ENCODE measurements around the gene OR11H1. TPM values are rescaled to one million over a fixed set of nuclear protein-coding genes. Genes with fewer than 3 reads are reported as not detected.
"Not testable (repeated sequence)": the region's sequence is repeated elsewhere in the genome, so short reads cannot be mapped to it uniquely, and the experiment has no call there.

OR11H1 gene, protein sequence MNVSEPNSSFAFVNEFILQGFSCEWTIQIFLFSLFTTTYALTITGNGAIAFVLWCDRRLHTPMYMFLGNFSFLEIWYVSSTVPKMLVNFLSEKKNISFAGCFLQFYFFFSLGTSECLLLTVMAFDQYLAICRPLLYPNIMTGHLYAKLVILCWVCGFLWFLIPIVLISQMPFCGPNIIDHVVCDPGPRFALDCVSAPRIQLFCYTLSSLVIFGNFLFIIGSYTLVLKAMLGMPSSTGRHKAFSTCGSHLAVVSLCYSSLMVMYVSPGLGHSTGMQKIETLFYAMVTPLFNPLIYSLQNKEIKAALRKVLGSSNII
- total RNA-seq (not detected), polyA plus RNA-seq (not detected), total RNA-seq (not detected)

DNA sequence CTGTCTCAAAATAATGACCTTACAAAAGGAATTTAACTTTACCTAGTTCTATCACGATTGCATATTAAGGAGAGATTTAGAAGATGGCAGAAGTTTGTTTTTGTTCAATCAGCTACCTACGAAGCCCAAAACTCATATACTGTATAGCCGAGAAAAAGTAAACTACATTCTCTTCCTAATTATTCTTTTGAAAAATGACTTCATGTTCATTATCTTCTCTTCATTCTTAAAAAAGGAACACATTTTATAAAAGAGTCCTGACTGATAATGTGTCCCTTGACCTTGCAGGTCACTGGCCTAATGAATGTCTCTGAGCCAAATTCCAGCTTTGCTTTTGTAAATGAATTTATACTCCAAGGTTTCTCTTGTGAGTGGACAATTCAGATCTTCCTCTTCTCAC is at the start of gene OR11H1:
Gene OR11H1 (plus strand): TSS at position 301 of the 400 bp plus-strand sequence. CDS start 0 bp downstream, at position 301.
- H3K4me1 ChIP-seq (ENCODE audit: control insufficient read depth in 2 of 2, insufficient read depth in 2 of 2, low read length in 2 of 2); H3K27me3 Mint-ChIP-seq; H3K4me3 ChIP-seq (ENCODE audit: low read length); H3K4me3 Mint-ChIP-seq; H3K4me1 Mint-ChIP-seq; H3K9me3 ChIP-seq (ENCODE audit: control insufficient read depth in 2 of 3, low read length in 3 of 3); POLR2A ChIA-PET; CTCF ChIA-PET; H3K36me3 ChIP-seq (ENCODE audit: control insufficient read depth in 2 of 3, insufficient read depth in 3 of 3, low read length in 3 of 3); H3K36me3 Mint-ChIP-seq; H3K27ac Mint-ChIP-seq; DNase-seq; ATAC-seq; H3K27ac ChIP-seq (ENCODE audit: low read depth, low read length); intact Hi-C loops (cut with micrococcal nuclease); H3K27me3 ChIP-seq (ENCODE audit: control insufficient read depth in 2 of 2, insufficient read depth in 2 of 2, low read length in 2 of 2); H3K9me3 Mint-ChIP-seq: not testable (repeated sequence)

DNA sequence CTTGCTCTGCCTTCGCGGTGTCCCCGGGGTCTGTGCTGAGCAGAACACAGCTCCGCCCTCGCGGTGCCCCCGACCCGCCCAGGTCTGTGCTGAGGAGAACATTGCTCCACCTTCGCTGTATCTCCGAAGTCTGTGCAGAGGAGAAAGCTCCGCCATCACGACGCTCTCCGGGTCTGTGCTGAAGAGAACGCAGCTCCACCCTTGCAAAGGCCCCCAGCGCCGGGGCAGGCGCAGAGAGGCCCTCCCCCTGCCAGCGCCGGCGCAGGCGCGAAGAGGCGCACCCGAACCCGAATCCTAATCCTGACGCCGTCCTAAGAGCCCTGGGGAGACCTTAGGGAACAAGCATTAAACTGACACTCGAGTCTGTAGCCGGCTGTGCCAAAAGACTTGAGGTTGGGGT is 18.0 kb upstream of the OR11H1 start:
- H3K4me1 ChIP-seq (ENCODE audit: control insufficient read depth in 2 of 2, insufficient read depth in 2 of 2, low read length in 2 of 2); intact Hi-C loops (cut with micrococcal nuclease); H3K27me3 Mint-ChIP-seq; H3K27ac ChIP-seq (ENCODE audit: low read depth, low read length); DNase-seq; H3K9me3 Mint-ChIP-seq; H3K27me3 ChIP-seq (ENCODE audit: control insufficient read depth in 2 of 2, insufficient read depth in 2 of 2, low read length in 2 of 2); H3K9me3 ChIP-seq (ENCODE audit: control insufficient read depth in 2 of 3, low read length in 3 of 3); H3K4me3 Mint-ChIP-seq; H3K36me3 ChIP-seq (ENCODE audit: control insufficient read depth in 2 of 3, insufficient read depth in 3 of 3, low read length in 3 of 3); CTCF ChIA-PET; POLR2A ChIA-PET; H3K4me1 Mint-ChIP-seq; H3K36me3 Mint-ChIP-seq; H3K4me3 ChIP-seq (ENCODE audit: low read length); ATAC-seq; H3K27ac Mint-ChIP-seq: not testable (repeated sequence)

DNA sequence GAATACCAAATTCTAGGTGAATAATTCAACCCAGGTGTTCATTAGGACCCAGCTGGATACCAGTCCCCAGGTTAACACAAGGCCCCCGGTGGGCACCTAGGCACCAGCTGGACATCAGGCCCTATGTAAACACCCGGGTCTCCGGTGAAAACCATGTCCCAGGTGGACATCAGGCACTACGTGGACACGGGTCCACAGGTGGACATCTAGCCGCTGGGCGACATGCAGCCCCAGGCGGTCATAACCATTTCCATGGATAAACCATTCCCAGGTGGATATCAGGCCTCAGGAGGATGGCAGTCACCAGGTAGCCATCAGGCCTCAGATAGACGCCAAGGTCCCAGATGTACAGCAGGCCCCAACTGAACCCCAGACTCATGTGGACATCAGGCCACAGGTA is 12.1 kb upstream of the OR11H1 start:
- POLR2A ChIA-PET; H3K36me3 ChIP-seq (ENCODE audit: control insufficient read depth in 2 of 3, insufficient read depth in 3 of 3, low read length in 3 of 3); H3K27ac Mint-ChIP-seq; CTCF ChIA-PET; H3K4me3 ChIP-seq (ENCODE audit: low read length); H3K27me3 Mint-ChIP-seq; ATAC-seq; H3K9me3 ChIP-seq (ENCODE audit: control insufficient read depth in 2 of 3, low read length in 3 of 3); DNase-seq; H3K4me1 ChIP-seq (ENCODE audit: control insufficient read depth in 2 of 2, insufficient read depth in 2 of 2, low read length in 2 of 2); H3K4me3 Mint-ChIP-seq; intact Hi-C loops (cut with micrococcal nuclease); H3K4me1 Mint-ChIP-seq; H3K9me3 Mint-ChIP-seq; H3K27me3 ChIP-seq (ENCODE audit: control insufficient read depth in 2 of 2, insufficient read depth in 2 of 2, low read length in 2 of 2); H3K36me3 Mint-ChIP-seq; H3K27ac ChIP-seq (ENCODE audit: low read depth, low read length): not testable (repeated sequence)

DNA sequence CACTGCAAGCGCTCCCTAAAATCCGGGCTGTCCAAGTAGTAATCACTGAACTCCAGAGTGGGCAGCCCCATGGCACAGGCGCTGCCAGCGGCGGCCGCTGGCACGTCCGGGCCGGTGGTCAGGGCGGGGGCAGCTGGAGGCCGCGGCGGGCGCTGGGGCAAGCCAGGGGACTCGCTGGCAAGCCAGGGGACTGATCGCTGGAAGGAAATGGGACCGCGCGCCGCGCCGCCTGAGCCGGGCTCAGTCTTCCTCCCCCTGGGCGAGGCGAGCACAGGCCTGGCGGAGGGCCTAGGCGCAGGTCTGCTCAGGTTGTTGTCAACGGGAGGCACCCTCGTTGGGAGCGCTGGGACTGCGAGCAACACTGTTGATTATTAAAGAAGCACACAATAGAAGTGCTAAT is 25.8 kb downstream of the OR11H1 start:
- H3K27me3 Mint-ChIP-seq; H3K9me3 Mint-ChIP-seq; CTCF ChIA-PET; H3K27me3 ChIP-seq (ENCODE audit: control insufficient read depth in 2 of 2, insufficient read depth in 2 of 2, low read length in 2 of 2); H3K9me3 ChIP-seq (ENCODE audit: control insufficient read depth in 2 of 3, low read length in 3 of 3); intact Hi-C loops (cut with micrococcal nuclease); H3K4me1 Mint-ChIP-seq; H3K36me3 ChIP-seq (ENCODE audit: control insufficient read depth in 2 of 3, insufficient read depth in 3 of 3, low read length in 3 of 3); ATAC-seq; H3K4me3 ChIP-seq (ENCODE audit: low read length); H3K4me3 Mint-ChIP-seq; H3K36me3 Mint-ChIP-seq; H3K27ac Mint-ChIP-seq; H3K4me1 ChIP-seq (ENCODE audit: control insufficient read depth in 2 of 2, insufficient read depth in 2 of 2, low read length in 2 of 2); H3K27ac ChIP-seq (ENCODE audit: low read depth, low read length); POLR2A ChIA-PET: not testable (repeated sequence)
- DNase-seq = peak in 1 of 9 donors; percentile 5

DNA sequence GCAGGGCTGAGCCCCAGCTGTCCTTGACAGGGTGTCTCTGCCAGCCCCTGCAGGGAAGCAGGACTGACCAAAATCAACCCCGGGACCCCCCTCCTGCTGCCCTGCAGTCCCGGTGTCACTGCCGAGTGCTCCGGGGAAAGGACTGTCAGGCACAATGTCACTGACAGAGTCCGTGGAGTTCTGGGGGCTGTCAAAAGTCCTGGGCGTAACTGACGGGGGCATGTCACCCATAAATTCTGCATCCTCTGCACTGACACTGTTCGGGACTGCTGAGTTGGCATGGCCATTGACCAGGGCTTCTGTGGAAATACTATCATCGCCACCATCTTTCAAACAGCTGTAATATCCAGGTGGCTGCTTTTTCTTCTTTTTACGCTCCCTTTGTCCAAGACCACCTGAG is 35.5 kb downstream of the OR11H1 start:
- H3K4me1 Mint-ChIP-seq; H3K27me3 ChIP-seq (ENCODE audit: control insufficient read depth in 2 of 2, insufficient read depth in 2 of 2, low read length in 2 of 2); POLR2A ChIA-PET: not testable (repeated sequence)

DNA sequence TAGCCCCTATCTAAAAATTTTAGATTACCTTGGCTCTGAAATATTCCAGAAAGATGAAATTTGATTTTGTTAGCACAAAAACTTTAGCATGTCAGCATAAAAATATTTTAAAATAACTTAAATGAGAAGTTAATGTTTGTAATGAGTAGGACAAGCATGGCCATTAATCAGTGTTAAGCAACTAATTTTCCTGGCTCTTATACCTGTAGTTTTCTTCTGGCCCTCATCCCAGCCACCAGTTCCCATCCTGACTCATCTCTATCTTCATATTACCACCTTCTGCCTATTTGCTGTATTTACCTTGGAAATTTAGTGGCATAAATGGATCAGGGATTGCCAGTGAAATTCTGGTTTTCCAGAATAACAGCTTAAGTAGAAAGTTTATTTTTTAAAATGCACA is 37.1 kb downstream of the OR11H1 start:
- H3K4me1 ChIP-seq (ENCODE audit: control insufficient read depth in 2 of 2, insufficient read depth in 2 of 2, low read length in 2 of 2); POLR2A ChIA-PET; H3K4me3 ChIP-seq (ENCODE audit: low read length); intact Hi-C loops (cut with micrococcal nuclease); H3K4me3 Mint-ChIP-seq; ATAC-seq; H3K27ac ChIP-seq (ENCODE audit: low read depth, low read length); CTCF ChIA-PET; H3K27me3 ChIP-seq (ENCODE audit: control insufficient read depth in 2 of 2, insufficient read depth in 2 of 2, low read length in 2 of 2); H3K9me3 ChIP-seq (ENCODE audit: control insufficient read depth in 2 of 3, low read length in 3 of 3); DNase-seq; H3K4me1 Mint-ChIP-seq; H3K36me3 ChIP-seq (ENCODE audit: control insufficient read depth in 2 of 3, insufficient read depth in 3 of 3, low read length in 3 of 3); H3K27ac Mint-ChIP-seq; H3K36me3 Mint-ChIP-seq; H3K9me3 Mint-ChIP-seq; H3K27me3 Mint-ChIP-seq: not testable (repeated sequence)

More for the DNA sequence above, 35.5 kb downstream of the OR11H1 start:
- H3K9me3 ChIP-seq (ENCODE audit: control insufficient read depth in 2 of 3, low read length in 3 of 3); DNase-seq; intact Hi-C loops (cut with micrococcal nuclease); H3K4me3 Mint-ChIP-seq; H3K9me3 Mint-ChIP-seq; H3K36me3 Mint-ChIP-seq; H3K27me3 Mint-ChIP-seq; H3K27ac Mint-ChIP-seq; H3K27ac ChIP-seq (ENCODE audit: low read depth, low read length); CTCF ChIA-PET; H3K4me3 ChIP-seq (ENCODE audit: low read length); ATAC-seq; H3K4me1 ChIP-seq (ENCODE audit: control insufficient read depth in 2 of 2, insufficient read depth in 2 of 2, low read length in 2 of 2); H3K36me3 ChIP-seq (ENCODE audit: control insufficient read depth in 2 of 3, insufficient read depth in 3 of 3, low read length in 3 of 3): not testable (repeated sequence)

Measured in naive thymus-derived CD4-positive, alpha-beta T cell (primary cell).